Bronchial epithelial cell (primary cell): ENCODE data around the gene POP7. TPM values are rescaled to one million over a fixed set of nuclear protein-coding genes. Genes with fewer than 3 reads are reported as not detected.
A peak's percentile ranks its signal among the peaks of the same experiment; 100 is the strongest.
"Not testable (repeated sequence)": the region's sequence is repeated elsewhere in the genome, so short reads cannot be mapped to it uniquely, and the experiment has no call there.

ENCODE experiments used
- DNase-seq: peaks from one replicate; pipeline ENCODE4 v3.0.0-alpha.2; 2010; ENCODE audit warnings: low read depth
- FAIRE-seq: peaks from 2 replicates; lab custom pipeline; 2011; peaks lifted over from hg19 to GRCh38; lab: Jason Lieb, UNC
- H3K27me3 ChIP-seq: 2 replicates; pipeline ENCODE4 v1.5.1; 2011; ENCODE audit warnings: low read length; ENCODE audit not compliant: control insufficient read depth, insufficient read depth
- H3K36me3 ChIP-seq: 2 replicates; pipeline ENCODE4 v1.5.1; 2011; ENCODE audit warnings: low read length; ENCODE audit not compliant: control insufficient read depth, insufficient read depth
- H3K4me3 ChIP-seq: 2 replicates; pipeline ENCODE4 v1.5.1; 2011; ENCODE audit warnings: mild to moderate bottlenecking, low read depth, low read length, control low read depth
- CTCF ChIP-seq: IDR thresholded peaks from 2 replicates; pipeline ENCODE4 v1.5.1; 2011; ENCODE audit warnings: mild to moderate bottlenecking, moderate library complexity, low read length, control low read depth, inconsistent platforms; ENCODE audit not compliant: insufficient read depth, severe bottlenecking
- total RNA-seq: library from RNA; depleted of rRNA; stranded (reverse); fragments of >200 nt; gene quantifications from 2 replicates; pipeline ENCODE4 v1.2.1, GENCODE V29; 2014

POP7 gene
- total RNA-seq, 1 donor from 2014 or later, result 40.8 TPM

GRCh38 chr7:100696123-100696521 lies 9.8 kb upstream of the POP7 start:
- no peak overlapping the region for H3K4me3 ChIP-seq
- TF ChIP-seq CTCF, result no peak
- no peaks in the 10 kb centered on the region for H3K27me3 ChIP-seq
- DNase-seq, result no peak
- FAIRE-seq, result no peak
- H3K36me3 ChIP-seq, result no peaks in the 10 kb centered on the region

- no peak for TF ChIP-seq CTCF
- no peaks in the 10 kb centered on the region for H3K36me3 ChIP-seq
- no peak overlapping the region for H3K4me3 ChIP-seq
- no peak for FAIRE-seq
- no peaks in the 10 kb centered on the region for H3K27me3 ChIP-seq
- DNase-seq, result no peak
Measured at GRCh38 chr7:100699018-100699417, 6.9 kb upstream of the POP7 start.

GRCh38 chr7:100701089-100701488 lies 4.8 kb upstream of the POP7 start:
- FAIRE-seq, H3K4me3 ChIP-seq, H3K36me3 ChIP-seq, DNase-seq, H3K27me3 ChIP-seq: not testable (repeated sequence)

- H3K4me3 ChIP-seq, result peak overlapping the region; percentile 97
- H3K27me3 ChIP-seq, result no peaks in the 10 kb centered on the region
- FAIRE-seq (no peak), DNase-seq (peak; percentile 33)
- TF ChIP-seq CTCF, result peak; percentile 93
- peaks cover 2% of the 10 kb centered on the region for H3K36me3 ChIP-seq
Measured at GRCh38 chr7:100705320-100705752, 585 bp upstream of the POP7 start.

- no peak for DNase-seq
- Histone ChIP-seq H3K4me3 (peak overlapping the region; percentile 97), H3K36me3 (peaks cover 2% of the 10 kb centered on the region), H3K27me3 (no peaks in the 10 kb centered on the region)
- TF ChIP-seq CTCF, result no peak
- no peak for FAIRE-seq
Measured at GRCh38 chr7:100706672-100707311, 871 bp downstream of the POP7 start.

GRCh38 chr7:100708395-100708794 lies 2.5 kb downstream of the POP7 start:
- Histone ChIP-seq H3K4me3 (no peak overlapping the region), H3K27me3 (no peaks in the 10 kb centered on the region), H3K36me3 (peaks cover 2% of the 10 kb centered on the region)
- FAIRE-seq (no peak), DNase-seq (no peak)
- no peak for TF ChIP-seq CTCF
